Endodermal cell (in vitro differentiated cells): ENCODE measurements around the gene MIGA1. TPM values are rescaled to one million over a fixed set of nuclear protein-coding genes. Genes with fewer than 3 reads are reported as not detected.
"Not testable (repeated sequence)": the region's sequence is repeated elsewhere in the genome, so short reads cannot be mapped to it uniquely, and the experiment has no call there.

Experiments
- DNase-seq: peaks from one replicate; pipeline ENCODE4 v3.0.0-alpha.2; 2017
- H3K27ac ChIP-seq: 2 replicates; pipeline ENCODE4 v1.5.1; 2013; ENCODE audit warnings: mild to moderate bottlenecking, low read depth, low read length, moderate library complexity
- H3K27me3 ChIP-seq: 2 replicates; pipeline ENCODE4 v1.6.1; 2013; ENCODE audit warnings: mild to moderate bottlenecking, low read length, moderate library complexity; ENCODE audit not compliant: insufficient read depth, control insufficient read depth, poor library complexity, severe bottlenecking
- H3K36me3 ChIP-seq: 2 replicates; pipeline ENCODE4 v1.7.0; 2013; ENCODE audit warnings: mild to moderate bottlenecking, low read length, moderate library complexity; ENCODE audit not compliant: control insufficient read depth, insufficient read depth
- H3K4me1 ChIP-seq: one replicate; pipeline ENCODE4 v1.7.0; 2013; ENCODE audit warnings: low read length; ENCODE audit not compliant: control insufficient read depth, insufficient read depth
- H3K4me3 ChIP-seq: 2 replicates; pipeline ENCODE4 v1.5.1; 2013; ENCODE audit warnings: mild to moderate bottlenecking, low read length, moderate library complexity
- H3K9ac ChIP-seq: 2 replicates; pipeline ENCODE4 v1.6.1; 2013; ENCODE audit warnings: mild to moderate bottlenecking, low read length, moderate library complexity; ENCODE audit not compliant: poor library complexity, severe bottlenecking; ENCODE audit errors: extremely low read depth
- H3K9me3 ChIP-seq: 2 replicates; pipeline ENCODE4 v1.6.1; 2013; ENCODE audit warnings: mild to moderate bottlenecking, low read length, moderate library complexity; ENCODE audit not compliant: control insufficient read depth
- H3K27ac Mint-ChIP-seq: 2 replicates; pipeline ENCODE4 v1.8.0; 2020; ENCODE audit warnings: mixed read lengths
- H3K27me3 Mint-ChIP-seq: 2 replicates; pipeline ENCODE4 v1.8.0; 2021; ENCODE audit warnings: mild to moderate bottlenecking, mixed read lengths; ENCODE audit not compliant: insufficient read depth
- H3K36me3 Mint-ChIP-seq: 2 replicates; pipeline ENCODE4 v1.8.0; 2020; ENCODE audit warnings: low read depth, mixed read lengths
- H3K4me1 Mint-ChIP-seq: 2 replicates; pipeline ENCODE4 v1.8.0; 2020; ENCODE audit warnings: mixed read lengths
- H3K4me3 Mint-ChIP-seq: 2 replicates; pipeline ENCODE4 v1.8.0; 2020; ENCODE audit warnings: mild to moderate bottlenecking, moderate library complexity, mixed read lengths
- H3K9me3 Mint-ChIP-seq: 2 replicates; pipeline ENCODE4 v1.8.0; 2020; ENCODE audit warnings: mild to moderate bottlenecking, mixed read lengths
- CTCF ChIP-seq: fragments of 200-600 bp; sonication (generic); conservative IDR thresholded peaks from 2 replicates; pipeline ENCODE4 v1.5.0; 2021; ENCODE audit warnings: antibody characterized with exemption, mild to moderate bottlenecking
- WGBS, 2 experiments: methylation state at CpG; one replicate each; pipeline versions ENCODE4 v1.1.5 to v1.1.7; 2013; ENCODE audit warnings: missing lambda C conversion rate in 2 of 2, mixed read lengths in 1 of 2; ENCODE audit not compliant: insufficient coverage in 1 of 2, insufficient read length in 1 of 2; 5-methylcytosine and 5-hydroxymethylcytosine counted together
- total RNA-seq, 2 donors: library from RNA; stranded (reverse); fragmentation: NEBNext Ultra II Directional in 1 of 2; extraction: Animal tissue kit (Norgen Biotek cat#: 25700) in 1 of 2; gene quantifications; 2 replicates in 1 of 2; 3 replicates in 1 of 2; pipeline ENCODE4 v1.2.1, GENCODE V29; 2021

MIGA1 gene
- total RNA-seq, 2 donors from 2014 or later: 7.3 to 9.5 TPM

- Mint-ChIP-seq H3K27me3 (no peaks in the 10 kb centered on the region), H3K9me3 (no peaks in the 10 kb centered on the region), H3K27ac (peak overlapping the region; percentile 36), H3K4me3 (no peak overlapping the region), H3K36me3 (peaks cover 20% of the 10 kb centered on the region), H3K4me1 (peaks cover 5% of the 10 kb centered on the region)
- H3K4me3 ChIP-seq: no peak overlapping the region
- H3K27me3 ChIP-seq: no peaks in the 10 kb centered on the region
- TF ChIP-seq CTCF: no peak
- no peaks in the 10 kb centered on the region for H3K9me3 ChIP-seq
- peak; percentile 52 for DNase-seq
- H3K27ac ChIP-seq: no peak overlapping the region
- WGBS, 2 experiments: 91% methylated on average over 7 of the region's 7 CpGs
- no peaks in the 10 kb centered on the region for H3K4me1 ChIP-seq
- peaks cover 16% of the 10 kb centered on the region for H3K36me3 ChIP-seq
- no peak overlapping the region for H3K9ac ChIP-seq
Measured at GRCh38 chr1:77744576-77744975, 34.9 kb upstream of the MIGA1 start.

GRCh38 chr1:77749489-77749888 lies 30.0 kb upstream of the MIGA1 start:
- H3K27ac ChIP-seq, H3K4me3 Mint-ChIP-seq, H3K27me3 ChIP-seq, H3K9ac ChIP-seq, H3K9me3 ChIP-seq, H3K27me3 Mint-ChIP-seq, H3K9me3 Mint-ChIP-seq, H3K36me3 Mint-ChIP-seq, H3K4me1 ChIP-seq, H3K4me3 ChIP-seq, H3K4me1 Mint-ChIP-seq, H3K27ac Mint-ChIP-seq, DNase-seq, H3K36me3 ChIP-seq: not testable (repeated sequence)
- 93 to 99% methylated on average over 2 to 4 of the region's 4 CpGs for WGBS, 2 experiments

GRCh38 chr1:77756052-77756754 lies 23.2 kb upstream of the MIGA1 start:
- no peaks in the 10 kb centered on the region for H3K27me3 ChIP-seq
- H3K36me3 Mint-ChIP-seq: no peaks in the 10 kb centered on the region
- H3K4me1 ChIP-seq: no peaks in the 10 kb centered on the region
- H3K27me3 Mint-ChIP-seq: no peaks in the 10 kb centered on the region
- no peak overlapping the region for H3K4me3 Mint-ChIP-seq
- no peak overlapping the region for H3K27ac Mint-ChIP-seq
- no peak for TF ChIP-seq CTCF
- H3K9me3 ChIP-seq: no peaks in the 10 kb centered on the region
- peak; percentile 53 for DNase-seq
- H3K36me3 ChIP-seq: no peaks in the 10 kb centered on the region
- H3K4me1 Mint-ChIP-seq: peaks cover 21% of the 10 kb centered on the region
- no peaks in the 10 kb centered on the region for H3K9me3 Mint-ChIP-seq
- no peak overlapping the region for H3K9ac ChIP-seq
- no peak overlapping the region for H3K27ac ChIP-seq
- H3K4me3 ChIP-seq: no peak overlapping the region
- WGBS, 2 experiments: 80 to 100% methylated on average over 1 of the region's 1 CpG
